Motor neuron (in vitro differentiated cells): ENCODE results near the gene NOL9. TPM values are rescaled to one million over a fixed set of nuclear protein-coding genes. Genes with fewer than 3 reads are reported as not detected.

Experiments used
- ATAC-seq, 8 experiments: fragments of 200-7000 bp; cut with Tn5 transposase; replicated peaks in 6 of 8; 2 replicates each; pipeline ENCODE4 v1.8.0; 2021; ENCODE audit warnings: mild to moderate bottlenecking in 8 of 8, moderate library complexity in 8 of 8
- H3K27ac ChIP-seq, 2 donors: fragments of 250-450 bp; sonication (Bioruptor Pico); 2 replicates each; pipeline ENCODE4 v1.9.0; 2021; ENCODE audit warnings: antibody characterized with exemption in 2 of 2, mild to moderate bottlenecking in 2 of 2, moderate library complexity in 1 of 2
- H3K4me1 ChIP-seq, 2 donors: fragments of 250-450 bp; sonication (Bioruptor Pico); replicated peaks in 1 of 2; 2 replicates each; pipeline ENCODE4 v1.6.1; 2021; ENCODE audit warnings: antibody characterized with exemption in 2 of 2, mild to moderate bottlenecking in 2 of 2, moderate library complexity in 1 of 2
- H3K4me3 ChIP-seq, 5 donors: fragments of 250-450 bp; sonication (Bioruptor Pico); 2 replicates each; pipeline ENCODE4 v1.9.0; 2021; ENCODE audit warnings: antibody characterized with exemption in 5 of 5, mild to moderate bottlenecking in 5 of 5, moderate library complexity in 4 of 5
- WGBS, 10 experiments: fragments of 450-650 bp; shearing (Covaris generic); methylation state at CpG; one replicate each; pipeline ENCODE4 v1.0.0; 2022; 5-methylcytosine and 5-hydroxymethylcytosine counted together
- in situ Hi-C, 9 experiments: fragments of 400-800 bp; cut with MboI; loops; one replicate each; pipeline ENCODE4 v1.15.0; 2021; ENCODE audit warnings: low sequenced_read_pairs in 9 of 9, low pct_unique_long_range_greater_than_20kb in 2 of 9; ENCODE audit not compliant: unreplicated experiment in 9 of 9
- total RNA-seq, 8 experiments: library from RNA; unstranded; fragments of 300-600 nt; gene quantifications; 2 replicates each; pipeline versions ENCODE4 v1.2.3 to v1.2.4, GENCODE V29; 2022

Gene NOL9
- total RNA-seq, 8 experiments from 2014 or later = 12.9 to 35.2 (median 14.9) TPM

DNA sequence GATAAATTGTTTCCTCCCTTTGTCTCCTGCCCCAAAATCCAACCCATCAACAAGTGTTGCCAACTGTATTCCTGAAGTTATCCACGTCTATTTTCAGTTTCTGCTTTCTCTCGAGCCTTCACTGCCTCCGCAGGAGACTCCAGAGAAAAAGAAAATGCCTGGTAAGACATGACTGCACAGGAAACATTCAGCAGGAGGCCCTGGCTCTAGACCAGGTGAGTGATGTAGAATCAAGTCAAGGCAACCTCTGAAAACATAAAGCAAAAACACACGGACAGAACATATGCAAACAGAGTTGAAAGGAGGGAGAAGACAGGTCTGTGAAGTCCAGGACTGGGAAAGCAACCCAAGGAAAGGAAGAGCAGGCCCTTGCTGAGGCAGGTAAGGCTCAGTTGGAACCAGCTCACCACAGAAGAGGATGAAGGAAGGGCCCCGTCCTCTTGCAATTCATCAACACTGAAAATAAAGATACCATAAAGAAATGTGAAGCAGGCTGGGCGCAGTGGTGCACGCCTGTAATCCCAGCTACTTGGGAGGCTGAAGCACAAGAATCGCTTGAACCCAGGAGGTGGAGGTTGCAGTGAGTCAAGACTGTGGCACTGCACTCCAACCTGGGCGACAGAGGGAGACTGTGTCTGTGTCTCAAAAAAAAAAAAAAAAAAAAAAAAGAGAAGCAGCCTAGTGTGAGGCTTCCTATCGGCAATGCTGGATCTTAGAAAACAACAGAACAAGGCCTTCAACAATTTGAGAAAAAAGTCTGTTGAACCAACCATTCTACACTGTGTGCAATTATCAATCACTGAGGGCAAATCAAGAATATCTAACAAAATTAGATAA lies 8.8 kb downstream of the NOL9 start:
- in situ Hi-C loops = no loop called here
- no peak for ATAC-seq
- 65 to 97% (median 77%) methylated on average over 2 to 10 of the region's 10 CpGs for WGBS, 10 experiments
- no peaks in the 10 kb centered on the region for H3K4me1 ChIP-seq
- H3K27ac ChIP-seq = no peak overlapping the region
- no peak overlapping the region for H3K4me3 ChIP-seq

DNA sequence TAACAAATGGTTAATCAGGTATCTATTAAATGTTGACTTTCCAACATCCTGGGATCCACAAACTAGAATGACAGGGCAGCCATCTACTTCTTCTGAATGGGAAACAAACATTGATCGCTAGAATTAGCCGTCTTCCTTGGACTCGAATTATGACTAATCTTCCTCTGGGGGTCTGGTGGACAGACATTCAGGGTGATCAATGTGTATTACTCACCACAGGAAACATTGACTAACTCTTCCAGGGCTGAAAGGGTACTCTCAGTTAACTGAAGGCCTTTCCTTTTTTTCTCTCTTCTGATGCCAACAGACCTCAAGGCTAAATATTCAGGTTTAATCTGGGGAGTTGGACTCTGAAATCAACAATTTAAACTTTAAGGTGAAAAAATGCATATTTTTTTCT lies 9.5 kb downstream of the NOL9 start:
- in situ Hi-C loops = no loop called here
- WGBS, 10 experiments = 21 to 93% (median 72%) methylated on average over 2 to 3 of the region's 3 CpGs; no CpG with 5 or more reads in 1 of the 10 experiments
- Histone ChIP-seq H3K4me1 (no peaks in the 10 kb centered on the region), H3K4me3 (no peak overlapping the region), H3K27ac (no peak overlapping the region)
- ATAC-seq = peak in 2 of 8 experiments; percentile 63 to 67

GRCh38 chr1:6538956-6539355 lies 15.4 kb downstream of the NOL9 start:
- 8 to 100% (median 60%) methylated on average over 1 to 3 of the region's 3 CpGs; no CpG with 5 or more reads in 1 of the 10 experiments for WGBS, 10 experiments
- no peak overlapping the region for H3K27ac ChIP-seq
- no peaks in the 10 kb centered on the region for H3K4me1 ChIP-seq
- peak in 1 of 8 experiments; percentile 29 for ATAC-seq
- H3K4me3 ChIP-seq = no peak overlapping the region
- in situ Hi-C loops = no loop called here

DNA sequence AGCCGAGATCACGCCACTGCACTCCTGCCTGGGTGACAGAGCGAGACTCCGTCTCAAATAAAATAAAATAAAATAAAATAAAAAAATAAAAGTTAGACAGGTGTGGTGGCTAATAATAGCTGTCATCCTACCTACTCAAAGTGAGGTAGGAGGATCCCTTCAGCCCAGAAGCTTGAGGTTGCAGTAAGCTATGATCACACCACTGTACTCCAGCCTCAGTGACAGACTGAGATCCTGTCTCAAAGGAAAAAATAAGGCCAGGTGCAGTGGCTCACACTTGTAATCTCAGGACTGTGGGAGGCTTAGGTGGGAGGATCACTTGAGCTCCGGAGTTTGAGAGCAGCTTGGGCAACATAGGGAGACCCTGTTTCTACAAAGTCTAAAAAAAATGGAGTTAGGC lies 18.0 kb downstream of the NOL9 start:
- Histone ChIP-seq H3K4me1 (no peaks in the 10 kb centered on the region), H3K4me3 (no peak overlapping the region), H3K27ac (no peak overlapping the region)
- ATAC-seq = no peak
- in situ Hi-C loops = no loop called here
- 91 to 100% (median 100%) methylated on average over 3 to 4 of the region's 5 CpGs; no CpG with 5 or more reads in 5 of the 10 experiments for WGBS, 10 experiments

DNA sequence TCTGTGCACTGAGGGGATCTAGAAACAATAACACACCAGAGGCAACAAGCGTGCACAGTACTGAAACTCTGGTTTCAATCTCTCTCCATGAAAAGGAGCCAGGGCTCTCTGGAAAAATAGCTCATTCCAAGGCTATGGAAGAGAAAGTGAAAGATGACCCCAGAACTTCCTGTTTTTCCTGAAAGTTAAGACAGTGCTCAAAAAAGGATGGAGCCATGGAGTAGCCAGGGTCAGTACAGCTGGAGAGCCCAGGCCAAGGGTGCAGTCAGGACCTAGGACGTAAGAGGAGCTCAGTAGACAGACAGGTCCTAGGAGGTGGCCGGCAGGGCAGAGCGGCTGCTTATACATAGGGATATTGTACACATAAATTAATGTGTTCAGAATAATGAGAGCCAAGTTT lies 19.1 kb downstream of the NOL9 start:
- ATAC-seq = peak in 1 of 8 experiments; percentile 40

DNA sequence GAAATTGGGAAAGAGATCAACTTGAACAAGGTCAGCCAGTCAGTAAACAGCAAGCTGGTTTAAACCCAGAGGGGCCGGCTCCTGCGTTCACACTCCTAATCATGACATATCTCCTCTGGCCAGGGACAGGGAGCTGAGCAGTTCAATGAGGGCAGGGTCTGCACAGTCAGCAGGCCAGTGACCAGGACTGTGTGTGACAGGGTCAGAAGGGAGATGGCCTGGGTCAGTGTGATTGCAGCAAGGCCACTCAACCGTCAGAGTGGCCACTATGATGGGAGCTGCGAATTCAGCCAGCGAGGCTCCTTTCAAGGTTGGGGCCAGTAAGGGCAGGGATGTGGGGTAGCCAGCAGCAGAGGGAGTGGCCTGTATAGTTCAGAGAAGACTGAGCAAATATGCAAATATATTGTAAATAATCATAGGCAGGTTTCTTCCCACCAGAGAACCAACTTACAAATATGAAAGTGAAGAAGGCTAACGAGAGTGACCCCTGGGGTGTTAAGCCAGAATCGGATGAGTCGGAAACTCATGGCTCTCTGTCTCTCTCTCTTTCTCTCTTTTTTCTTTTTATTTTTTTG lies 20.0 kb downstream of the NOL9 start:
- peak in 3 of 8 experiments; percentile 82 to 86 (median 85) for ATAC-seq
- H3K4me3 ChIP-seq = no peak overlapping the region
- H3K4me1 ChIP-seq = no peaks in the 10 kb centered on the region
- WGBS, 10 experiments = 80 to 100% (median 95%) methylated on average over 1 to 8 of the region's 8 CpGs; no CpG with 5 or more reads in 3 of the 10 experiments
- in situ Hi-C loops = no loop called here
- no peak overlapping the region for H3K27ac ChIP-seq

More for the DNA sequence above, 19.1 kb downstream of the NOL9 start:
- Histone ChIP-seq H3K4me1 (no peaks in the 10 kb centered on the region), H3K4me3 (no peak overlapping the region), H3K27ac (no peak overlapping the region)
- 57 to 100% (median 90%) methylated on average over 1 to 4 of the region's 4 CpGs; no CpG with 5 or more reads in 2 of the 10 experiments for WGBS, 10 experiments
- in situ Hi-C loops = no loop called here

- ATAC-seq = no peak
- 83 to 100% (median 100%) methylated on average over 1 to 5 of the region's 5 CpGs; no CpG with 5 or more reads in 1 of the 10 experiments for WGBS, 10 experiments
- in situ Hi-C loops = no loop called here
Observed at GRCh38 chr1:6531996-6532395, 22.3 kb downstream of the NOL9 start.

GRCh38 chr1:6530504-6531160 lies 23.7 kb downstream of the NOL9 start:
- Histone ChIP-seq H3K4me3 (no peak overlapping the region), H3K27ac (no peak overlapping the region), H3K4me1 (no peaks in the 10 kb centered on the region)
- ATAC-seq = no peak
- 91 to 100% (median 96%) methylated on average over 1 to 12 of the region's 13 CpGs; no CpG with 5 or more reads in 3 of the 10 experiments for WGBS, 10 experiments
- in situ Hi-C loops = no loop called here

More at GRCh38 chr1:6531996-6532395, 22.3 kb downstream of the NOL9 start:
- Histone ChIP-seq H3K4me3 (no peak overlapping the region), H3K27ac (no peak overlapping the region), H3K4me1 (no peaks in the 10 kb centered on the region)

GRCh38 chr1:6528492-6528891 lies 25.8 kb downstream of the NOL9 start:
- in situ Hi-C loops = no loop called here
- 89 to 100% (median 95%) methylated on average over 2 to 6 of the region's 7 CpGs; no CpG with 5 or more reads in 4 of the 10 experiments for WGBS, 10 experiments

GRCh38 chr1:6526316-6526715 lies 28.0 kb downstream of the NOL9 start:
- H3K4me3 ChIP-seq = no peak overlapping the region
- WGBS, 10 experiments = 78 to 100% (median 81%) methylated on average over 3 to 10 of the region's 11 CpGs; no CpG with 5 or more reads in 7 of the 10 experiments
- in situ Hi-C loops = no loop called here
- no peaks in the 10 kb centered on the region for H3K4me1 ChIP-seq
- no peak overlapping the region for H3K27ac ChIP-seq
- peak in 2 of 8 experiments; percentile 6 to 11 for ATAC-seq

More at GRCh38 chr1:6528492-6528891, 25.8 kb downstream of the NOL9 start:
- ATAC-seq = no peak
- no peaks in the 10 kb centered on the region for H3K4me1 ChIP-seq
- H3K4me3 ChIP-seq = no peak overlapping the region
- H3K27ac ChIP-seq = no peak overlapping the region

DNA sequence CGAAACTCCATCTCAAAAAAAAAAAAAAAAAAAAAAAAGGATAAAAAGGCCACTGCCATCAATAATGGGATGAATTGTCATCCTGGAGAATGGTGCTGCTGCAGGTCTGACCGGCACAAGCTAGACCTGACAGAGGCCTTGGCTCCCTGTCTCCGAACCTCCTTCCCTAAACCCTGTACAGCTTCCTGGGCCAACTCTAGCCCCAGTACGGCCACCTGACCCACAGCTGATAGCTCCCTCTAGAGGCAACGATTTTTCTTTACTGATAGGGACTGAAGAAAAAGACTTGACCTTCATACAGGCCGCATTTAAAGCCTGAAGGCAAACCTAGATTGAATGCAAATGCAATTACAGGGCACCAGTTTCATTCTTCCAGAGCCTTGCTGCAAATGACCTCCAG lies 30.7 kb downstream of the NOL9 start:
- ATAC-seq = peak; percentile 18 to 64 (median 43)
- no peak overlapping the region for H3K4me3 ChIP-seq
- in situ Hi-C loops = no loop called here
- 0 to 100% (median 46%) methylated on average over 1 to 6 of the region's 6 CpGs; no CpG with 5 or more reads in 3 of the 10 experiments for WGBS, 10 experiments
- no peak overlapping the region for H3K27ac ChIP-seq
- H3K4me1 ChIP-seq = peaks cover 16 to 18% of the 10 kb centered on the region in 2 donors

DNA sequence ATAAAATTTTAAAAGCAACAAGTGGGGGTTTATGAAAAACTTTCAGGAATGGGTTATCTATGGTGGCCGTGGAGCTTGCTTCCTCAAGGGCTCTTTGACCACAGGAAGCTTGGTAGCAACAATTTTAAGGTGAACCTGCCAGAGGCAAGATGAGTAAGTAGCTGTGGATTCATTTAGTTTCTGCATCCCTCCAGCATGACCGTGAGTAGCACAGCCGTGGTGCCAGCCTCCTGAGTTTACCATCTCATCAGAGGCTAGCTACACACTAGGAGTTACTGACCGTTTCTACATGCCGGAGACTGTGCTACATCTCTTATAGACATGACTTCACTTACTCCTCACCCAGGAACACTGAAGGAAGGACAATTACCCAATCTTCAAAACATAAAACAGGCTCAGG lies 32.8 kb downstream of the NOL9 start:
- in situ Hi-C loops = no loop called here
- WGBS, 10 experiments = 50 to 82% (median 62%) methylated on average over 2 to 4 of the region's 5 CpGs; no CpG with 5 or more reads in 3 of the 10 experiments

More for the DNA sequence above, 32.8 kb downstream of the NOL9 start:
- H3K4me1 ChIP-seq = peaks cover 16 to 24% of the 10 kb centered on the region in 2 donors
- H3K4me3 ChIP-seq = no peak overlapping the region
- no peak overlapping the region for H3K27ac ChIP-seq
- ATAC-seq = no peak
